Gastrocnemius medialis (tissue), 4 donors: ENCODE measurements around the gene FLT3LG. TPM values are rescaled to one million over a fixed set of nuclear protein-coding genes. Genes with fewer than 3 reads are reported as not detected.

Experiments used
- ATAC-seq, 2 donors: fragments of 150-250 bp; one replicate each; pipeline ENCODE4 v1.9.1; 2016
- DNase-seq, 2 donors: peaks; one replicate each; pipeline ENCODE4 v3.0.0-alpha.2; 2019
- H3K27ac ChIP-seq, 4 donors: fragments of 200-600 bp; sonication (generic); 1 replicate in 1 of 4; 2 replicates in 3 of 4; pipeline ENCODE4 v1.5.1; 2016 to 2018; ENCODE audit warnings: mild to moderate bottlenecking in 2 of 4, moderate library complexity in 1 of 4
- H3K27me3 ChIP-seq, 3 donors: fragments of 200-600 bp; sonication (generic) in 2 of 3; 1 replicate in 1 of 3; 2 replicates in 2 of 3; pipeline versions ENCODE4 v1.5.1 to v1.6.0; 2016 to 2019; ENCODE audit warnings: mild to moderate bottlenecking in 1 of 3, moderate library complexity in 1 of 3
- H3K36me3 ChIP-seq, 2 donors: fragments of 200-600 bp; sonication (generic) in 1 of 2; one replicate each; pipeline ENCODE4 v1.5.1; 2017 to 2018
- H3K4me1 ChIP-seq, 2 donors: fragments of 200-600 bp; sonication (generic) in 1 of 2; one replicate each; pipeline ENCODE4 v1.5.1; 2016 to 2017; ENCODE audit warnings: mild to moderate bottlenecking in 2 of 2
- H3K4me3 ChIP-seq, 4 donors: fragments of 200-600 bp; sonication (generic) in 3 of 4; 1 replicate in 1 of 4; 2 replicates in 3 of 4; pipeline ENCODE4 v1.5.1; 2016 to 2019; ENCODE audit warnings: mild to moderate bottlenecking in 2 of 4
- H3K9me3 ChIP-seq, 3 donors: fragments of 200-600 bp; sonication (generic) in 2 of 3; 1 replicate in 1 of 3; 2 replicates in 2 of 3; pipeline ENCODE4 v1.5.1; 2016 to 2019
- CTCF ChIP-seq, 5 experiments: fragments of 450-650 bp in 3 of 5; fragments of 200-600 bp in 2 of 5; sonication (generic) in 2 of 5; IDR thresholded peaks in 4 of 5; conservative IDR thresholded peaks in 1 of 5; 1 replicate in 4 of 5; 2 replicates in 1 of 5; pipeline ENCODE4 v1.5.1; 2016 to 2019; ENCODE audit warnings: antibody characterized with exemption in 5 of 5, mild to moderate bottlenecking in 3 of 5, moderate library complexity in 3 of 5
- POLR2A ChIP-seq, 2 donors: fragments of 450-650 bp; IDR thresholded peaks; one replicate each; pipeline ENCODE4 v1.6.1; 2017; ENCODE audit warnings: antibody characterized with exemption in 2 of 2, mild to moderate bottlenecking in 2 of 2, moderate library complexity in 2 of 2
- in situ Hi-C, 4 donors: fragments of 200-750 bp; cut with MboI; loops; one replicate each; pipeline versions ENCODE4 v1.15.0 to v1.8.0; 2017; ENCODE audit warnings: low sequenced_read_pairs in 4 of 4
- intact Hi-C: fragments of 100-400 bp; cut with DNase I; formaldehyde crosslinking; loops from one replicate; pipeline ENCODE4 v1.15.1; 2023; ENCODE audit warnings: low total_unique reads
- total RNA-seq, 4 donors: library from RNA; depleted of rRNA; stranded (reverse); fragments of >200 nt; gene quantifications; one replicate each; pipeline versions ENCODE4 v1.1.0 to v1.2.3, GENCODE V29; 2016

The FLT3LG gene
- total RNA-seq, 4 donors from 2014 or later, result 0.91 to 2.7 (median 1.2) TPM

- in situ Hi-C loops, result loop anchor here (5.0 to 10.0 kb wide), 4 partner anchors 46 to 216 kb away; partner anchors contain the start of gene KASH5 (in 1 of the 4)
- H3K27ac ChIP-seq, result no peak overlapping the region
- intact Hi-C loops, result no loop called here
- peak overlapping the region in 3 of 4 donors; percentile 1 to 37 (median 7) for H3K4me3 ChIP-seq
- peaks cover 54 to 65% (median 65%) of the 10 kb centered on the region in 3 donors for H3K27me3 ChIP-seq
- TF ChIP-seq POLR2A (IDR thresholded peaks at IDR 0.05), result no peak
- no peak for TF ChIP-seq CTCF (IDR thresholded peaks at IDR 0.05 in 4 of 5, conservative IDR thresholded peaks at IDR 0.05 in 1 of 5)
- H3K9me3 ChIP-seq, result no peaks in the 10 kb centered on the region
- H3K4me1 ChIP-seq, result no peaks in the 10 kb centered on the region
- DNase-seq, result no peak
- ATAC-seq, result no peak
- no peaks in the 10 kb centered on the region for H3K36me3 ChIP-seq
These were observed 33.4 kb upstream of the FLT3LG start for GRCh38 chr19:49440439-49441209.

GRCh38 chr19:49441210-49441959, 32.6 kb upstream of the FLT3LG start, which contains the start of gene SLC17A7:
Gene SLC17A7 (minus strand): TSS chr19:49441527. CDS start chr19:49441379, 148 bp downstream.
- TF ChIP-seq CTCF (IDR thresholded peaks at IDR 0.05 in 4 of 5, conservative IDR thresholded peaks at IDR 0.05 in 1 of 5) (no peak), POLR2A (IDR thresholded peaks at IDR 0.05) (peak in 1 of 2 donors; percentile 27)
- Histone ChIP-seq H3K36me3 (peaks cover 0 to 4% of the 10 kb centered on the region in 2 donors), H3K9me3 (no peaks in the 10 kb centered on the region), H3K4me1 (no peaks in the 10 kb centered on the region), H3K27ac (peak within 1 kb of the TSS; percentile 65 to 85 (median 82)), H3K4me3 (peak within 1 kb of the TSS; percentile 61 to 99 (median 80)), H3K27me3 (peaks cover 47 to 57% (median 57%) of the 10 kb centered on the region in 3 donors)
- in situ Hi-C loops (loop anchor here (5.0 to 10.0 kb wide), 4 partner anchors 47 to 217 kb away; partner anchors contain the start of gene KASH5 (in 1 of the 4)), intact Hi-C loops (no loop called here)
- DNase-seq (peak; percentile 48 to 72), ATAC-seq (peak in 1 of 2 donors; percentile 5)

DNA sequence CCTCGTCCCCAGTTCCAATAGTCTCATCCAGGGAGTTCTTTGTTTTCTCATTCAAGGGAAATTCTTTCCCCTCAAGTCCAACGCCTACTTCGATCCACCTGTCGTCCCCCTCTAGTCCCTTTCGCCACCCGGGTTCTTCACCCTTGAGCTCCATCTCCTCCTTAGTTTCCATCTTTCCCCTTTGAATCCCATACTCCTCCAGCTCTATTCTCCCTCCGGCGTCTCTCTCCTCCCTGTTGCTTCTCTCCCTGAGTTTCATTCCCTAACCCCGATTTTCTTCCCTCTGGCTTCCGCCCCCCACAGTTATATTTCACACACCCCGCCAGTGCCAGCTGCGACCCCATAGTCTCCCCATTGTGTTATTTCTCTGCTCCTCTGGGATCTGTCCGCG, 32.1 kb upstream of the FLT3LG start:
- in situ Hi-C loops (loop anchor here (5.0 to 10.0 kb wide), 4 partner anchors 47 to 217 kb away; partner anchors contain the start of gene KASH5 (in 1 of the 4)), intact Hi-C loops (loop anchor here (2.0 kb wide), 1 partner anchor 79 kb away; the partner anchor contains the start of genes DKKL1 and TEAD2)
- Histone ChIP-seq H3K4me1 (no peaks in the 10 kb centered on the region), H3K27me3 (peaks cover 42 to 52% (median 52%) of the 10 kb centered on the region in 3 donors), H3K27ac (peak overlapping the region; percentile 65 to 85 (median 82)), H3K9me3 (no peaks in the 10 kb centered on the region), H3K36me3 (peaks cover 0 to 6% of the 10 kb centered on the region in 2 donors), H3K4me3 (peak overlapping the region; percentile 61 to 99 (median 80))
- no peak for ATAC-seq
- no peak for DNase-seq
- TF ChIP-seq CTCF (IDR thresholded peaks at IDR 0.05 in 4 of 5, conservative IDR thresholded peaks at IDR 0.05 in 1 of 5) (no peak), POLR2A (IDR thresholded peaks at IDR 0.05) (peak in 1 of 2 donors; percentile 37)

GRCh38 chr19:49442354-49442753, 31.7 kb upstream of the FLT3LG start:
- H3K27me3 ChIP-seq, result peaks cover 38 to 48% (median 48%) of the 10 kb centered on the region in 3 donors
- H3K27ac ChIP-seq, result peak overlapping the region; percentile 65 to 85 (median 82)
- H3K36me3 ChIP-seq, result peaks cover 0 to 6% of the 10 kb centered on the region in 2 donors
- ATAC-seq (peak in 1 of 2 donors; percentile 3), DNase-seq (peak; percentile 49 to 67)
- in situ Hi-C loops (loop anchor here (5.0 to 10.0 kb wide), 4 partner anchors 48 to 218 kb away; partner anchors contain the start of gene KASH5 (in 1 of the 4)), intact Hi-C loops (loop anchor here (2.0 kb wide), 1 partner anchor 80 kb away; the partner anchor contains the start of genes DKKL1 and TEAD2)
- TF ChIP-seq POLR2A (IDR thresholded peaks at IDR 0.05) (no peak), CTCF (IDR thresholded peaks at IDR 0.05 in 4 of 5, conservative IDR thresholded peaks at IDR 0.05 in 1 of 5) (no peak)
- peak overlapping the region; percentile 61 to 99 (median 80) for H3K4me3 ChIP-seq
- no peaks in the 10 kb centered on the region for H3K4me1 ChIP-seq
- H3K9me3 ChIP-seq, result no peaks in the 10 kb centered on the region
